Epithelial cell of proximal tubule (primary cell): ENCODE measurements around the gene SLC15A1. TPM values are rescaled to one million over a fixed set of nuclear protein-coding genes. Genes with fewer than 3 reads are reported as not detected.

ENCODE experiments used
- DNase-seq: peaks from one replicate; pipeline ENCODE4 v3.0.0-alpha.2; 2011; ENCODE audit warnings: low read depth
- H3K4me3 ChIP-seq: 2 replicates; pipeline ENCODE4 v1.5.1; 2011; ENCODE audit warnings: low read depth, mild to moderate bottlenecking, low read length
- total RNA-seq: library from RNA; depleted of rRNA; stranded (reverse); fragments of >200 nt; gene quantifications from 2 replicates; pipeline ENCODE4 v1.2.3, GENCODE V29; 2015
- TF ChIP-seq, protein P1 (sequence below): conservative IDR thresholded peaks from 2 replicates; pipeline ENCODE4 v1.5.1; 2012; ENCODE audit warnings: low read depth, mild to moderate bottlenecking, low read length

SLC15A1 gene
- total RNA-seq, 1 donor from 2014 or later: 4.6 TPM

DNA sequence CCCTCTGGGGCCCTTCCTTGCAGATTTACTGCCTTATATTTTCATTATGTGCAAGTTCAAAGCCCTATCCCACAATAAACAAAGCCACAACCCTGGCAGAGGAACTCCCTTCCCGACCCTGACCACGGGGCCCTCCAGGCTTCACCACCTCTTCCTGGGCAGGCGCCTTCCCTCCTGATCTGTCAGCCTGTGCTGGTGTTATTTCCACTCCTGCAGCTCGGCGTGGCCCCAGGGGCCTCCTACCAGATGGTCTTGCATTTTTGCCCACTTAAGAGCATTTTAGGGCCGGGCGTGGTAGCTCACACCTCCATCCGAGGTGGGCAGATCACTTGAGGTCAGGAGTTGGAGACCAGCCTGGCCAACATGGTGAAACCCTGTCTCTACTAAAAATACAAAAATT lies 22.8 kb downstream of the SLC15A1 start:
- TF ChIP-seq, protein P1, sequence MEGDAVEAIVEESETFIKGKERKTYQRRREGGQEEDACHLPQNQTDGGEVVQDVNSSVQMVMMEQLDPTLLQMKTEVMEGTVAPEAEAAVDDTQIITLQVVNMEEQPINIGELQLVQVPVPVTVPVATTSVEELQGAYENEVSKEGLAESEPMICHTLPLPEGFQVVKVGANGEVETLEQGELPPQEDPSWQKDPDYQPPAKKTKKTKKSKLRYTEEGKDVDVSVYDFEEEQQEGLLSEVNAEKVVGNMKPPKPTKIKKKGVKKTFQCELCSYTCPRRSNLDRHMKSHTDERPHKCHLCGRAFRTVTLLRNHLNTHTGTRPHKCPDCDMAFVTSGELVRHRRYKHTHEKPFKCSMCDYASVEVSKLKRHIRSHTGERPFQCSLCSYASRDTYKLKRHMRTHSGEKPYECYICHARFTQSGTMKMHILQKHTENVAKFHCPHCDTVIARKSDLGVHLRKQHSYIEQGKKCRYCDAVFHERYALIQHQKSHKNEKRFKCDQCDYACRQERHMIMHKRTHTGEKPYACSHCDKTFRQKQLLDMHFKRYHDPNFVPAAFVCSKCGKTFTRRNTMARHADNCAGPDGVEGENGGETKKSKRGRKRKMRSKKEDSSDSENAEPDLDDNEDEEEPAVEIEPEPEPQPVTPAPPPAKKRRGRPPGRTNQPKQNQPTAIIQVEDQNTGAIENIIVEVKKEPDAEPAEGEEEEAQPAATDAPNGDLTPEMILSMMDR: no peak
- no peak overlapping the region for H3K4me3 ChIP-seq
- DNase-seq: no peak

DNA sequence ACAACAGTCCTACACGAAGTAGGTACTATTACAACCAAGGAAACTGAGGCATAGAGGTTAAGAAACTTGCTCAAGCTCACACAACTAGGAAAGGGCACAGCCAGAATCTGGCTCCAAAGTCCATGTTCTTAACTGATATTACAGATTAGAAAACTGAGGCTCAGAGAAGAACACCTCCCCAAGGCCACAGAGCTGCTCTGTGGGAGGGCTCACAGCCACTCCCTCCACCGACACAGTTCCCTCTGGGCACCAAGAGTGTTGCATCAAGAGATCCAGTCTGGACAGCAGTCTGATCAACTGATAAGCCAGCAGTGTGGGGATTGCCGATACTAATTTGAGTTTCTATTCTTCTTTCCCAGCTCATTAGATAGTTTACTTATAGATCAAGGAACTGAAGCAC lies 29.5 kb downstream of the SLC15A1 start:
- DNase-seq: no peak
- TF ChIP-seq, protein P1: no peak
- no peak overlapping the region for H3K4me3 ChIP-seq

DNA sequence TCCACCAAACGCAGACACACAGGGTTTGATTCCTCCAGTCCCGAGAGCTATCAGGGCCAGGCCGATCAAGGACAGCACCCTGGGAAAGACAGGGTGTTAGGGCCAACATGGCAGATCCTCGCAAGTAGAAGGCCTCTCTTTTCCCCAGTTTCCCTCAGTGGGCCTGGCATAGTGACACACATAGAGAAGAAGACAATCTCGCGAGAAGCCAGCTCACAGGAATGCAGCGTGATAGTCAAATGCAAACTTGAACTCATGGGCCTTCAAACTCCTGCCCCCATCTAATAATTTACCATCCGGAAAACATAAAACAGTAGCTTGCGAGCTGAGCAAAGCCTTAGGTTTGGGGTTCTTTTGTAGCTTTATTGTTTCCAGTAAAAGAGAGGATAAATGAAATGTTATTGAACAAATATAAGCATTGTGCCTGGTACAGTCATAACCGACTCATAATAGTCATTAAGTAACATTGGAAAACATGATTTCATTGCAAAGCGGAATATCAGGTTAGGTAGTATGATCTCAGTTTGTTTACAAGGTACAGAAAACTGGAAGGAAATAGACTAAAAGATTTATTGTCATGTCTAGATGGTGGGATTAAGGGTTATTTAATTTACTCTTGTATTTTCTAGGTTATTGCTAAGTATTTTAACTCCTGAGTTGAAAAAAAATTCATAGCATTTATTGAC lies 30.5 kb downstream of the SLC15A1 start:
- H3K4me3 ChIP-seq: no peak overlapping the region
- TF ChIP-seq, protein P1: no peak
- no peak for DNase-seq

DNA sequence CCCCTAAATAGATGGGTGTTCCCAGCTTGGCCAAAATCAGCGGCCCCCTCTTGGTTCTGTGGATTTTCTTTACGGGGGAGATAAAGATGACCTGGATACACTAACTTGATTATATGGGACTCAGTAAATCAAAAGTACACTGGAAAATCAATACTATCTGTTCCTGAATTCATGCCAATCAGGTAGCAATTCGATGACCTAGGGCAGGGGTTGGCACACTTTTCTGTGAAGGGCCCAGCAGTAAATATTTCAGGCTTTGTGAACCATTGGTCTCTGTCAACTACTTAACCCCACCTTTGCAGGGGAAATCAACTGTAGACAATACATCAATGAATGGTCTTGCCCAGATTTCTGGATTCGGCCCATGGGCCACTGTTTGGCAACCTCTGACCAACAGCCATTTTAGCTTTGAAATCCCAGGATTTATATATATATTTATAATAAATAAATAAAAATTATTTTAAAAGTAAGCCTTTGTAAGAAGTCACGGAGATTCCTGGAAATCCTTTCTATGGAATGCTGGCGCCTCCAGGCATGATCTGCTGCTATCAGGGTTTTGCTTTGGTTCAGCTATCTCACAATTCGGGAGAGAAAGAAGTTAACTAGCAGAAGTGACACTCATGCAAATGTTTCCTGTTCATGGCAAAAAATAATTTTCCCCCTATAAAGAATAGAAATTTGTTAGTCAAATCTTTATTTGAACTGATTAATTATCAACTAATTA lies 32.8 kb downstream of the SLC15A1 start:
- DNase-seq: no peak
- H3K4me3 ChIP-seq: no peak overlapping the region
- TF ChIP-seq, protein P1: no peak

DNA sequence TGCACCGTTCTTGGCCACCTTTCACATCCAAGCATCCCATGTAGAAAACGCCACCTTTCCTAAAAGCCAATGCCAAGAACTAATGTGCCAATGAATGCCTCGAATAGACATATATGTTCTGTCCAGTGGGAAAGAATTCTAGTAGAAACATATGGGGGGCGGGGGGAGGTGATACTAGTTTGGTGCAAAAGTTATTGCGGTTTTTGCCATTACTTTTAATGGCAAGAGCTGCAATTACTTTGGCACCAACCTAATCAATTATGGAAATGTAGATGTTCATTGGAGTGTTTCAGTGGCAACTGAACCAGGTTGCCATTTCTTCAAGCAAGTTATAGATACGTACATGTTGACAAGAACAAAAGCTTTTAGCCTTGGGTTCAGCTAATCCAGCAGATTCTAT lies 34.6 kb downstream of the SLC15A1 start:
- no peak overlapping the region for H3K4me3 ChIP-seq
- TF ChIP-seq, protein P1: no peak
- DNase-seq: no peak

DNA sequence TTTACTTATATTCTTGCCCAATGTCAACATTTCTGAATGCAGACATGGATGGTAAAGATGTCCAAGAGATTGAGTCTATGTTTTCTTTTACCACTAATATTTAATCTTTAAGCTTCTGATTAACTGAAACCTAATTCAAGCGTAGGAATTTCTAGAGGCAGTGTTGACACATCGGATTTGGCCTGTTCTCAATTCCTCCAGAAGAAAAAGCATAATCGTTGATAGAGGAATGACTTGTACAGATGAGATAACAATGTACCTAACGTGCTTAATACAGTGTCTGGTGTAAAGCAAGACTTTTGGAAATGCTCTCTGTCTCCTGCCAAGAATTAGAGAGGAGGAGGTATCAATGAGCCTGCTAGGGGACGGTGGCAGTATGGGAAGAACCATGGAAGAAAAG lies 35.2 kb downstream of the SLC15A1 start:
- no peak overlapping the region for H3K4me3 ChIP-seq
- DNase-seq: no peak
- TF ChIP-seq, protein P1: no peak
